HG03135 (cell line): Measurements from ENCODE around the gene DLX4.

Source experiments
- ATAC-seq: cut with Tn5 transposase; IDR thresholded peaks from one replicate; pipeline ENCODE4 v1.9.1; 2021; ENCODE audit warnings: mild to moderate bottlenecking, moderate library complexity; ENCODE audit not compliant: unreplicated experiment

The DLX4 gene

DNA sequence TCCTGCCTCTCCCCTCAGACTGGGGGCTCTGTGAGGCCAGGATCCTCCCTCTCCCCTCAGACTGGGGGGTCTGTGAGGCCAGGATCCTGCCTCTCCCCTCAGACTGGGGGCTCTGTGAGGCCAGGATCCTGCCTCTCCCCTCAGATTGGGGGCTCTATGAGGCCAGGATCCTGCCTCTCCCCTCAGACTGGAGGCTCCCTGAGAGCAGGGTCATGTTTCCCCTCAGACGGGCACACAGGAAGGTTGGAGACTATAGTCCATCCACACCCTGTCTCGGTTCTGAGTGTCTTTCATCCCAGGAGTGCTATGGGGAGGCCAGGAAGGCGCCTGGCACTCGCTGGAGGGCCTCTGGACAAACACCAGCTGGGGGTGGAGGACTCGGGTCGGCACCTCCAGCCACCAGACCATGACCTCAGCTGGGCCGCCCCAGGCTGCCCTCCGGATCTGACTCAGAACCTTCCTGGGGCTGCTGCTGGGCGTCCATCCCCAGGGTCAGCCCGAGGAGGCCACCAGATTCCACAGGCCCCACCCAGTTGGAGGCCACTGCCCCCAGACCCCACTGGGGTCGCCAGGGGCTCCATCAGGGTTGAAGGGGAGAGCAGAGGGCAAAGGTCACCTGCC, 21.9 kb upstream of the DLX4 start:
- ATAC-seq, result no peak

DNA sequence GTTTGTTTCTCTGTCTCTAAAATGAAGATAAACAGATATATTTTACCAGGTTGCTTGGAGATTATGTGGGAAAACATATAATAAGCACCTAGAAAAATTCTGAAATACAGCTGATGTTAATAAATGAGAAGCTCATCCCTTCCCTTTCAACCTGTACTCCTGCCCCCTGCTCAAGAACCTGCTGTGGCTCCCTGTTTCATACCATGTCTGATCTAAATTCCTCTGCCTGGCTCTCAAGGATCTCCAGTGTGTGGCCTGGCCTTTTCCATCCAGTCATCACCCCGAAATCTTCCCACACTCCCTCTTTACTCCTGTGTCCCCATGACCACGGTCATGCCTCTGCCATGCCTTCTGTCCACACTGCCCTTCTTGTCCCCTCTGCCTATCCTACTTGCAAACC, 19.4 kb upstream of the DLX4 start:
- no peak for ATAC-seq

DNA sequence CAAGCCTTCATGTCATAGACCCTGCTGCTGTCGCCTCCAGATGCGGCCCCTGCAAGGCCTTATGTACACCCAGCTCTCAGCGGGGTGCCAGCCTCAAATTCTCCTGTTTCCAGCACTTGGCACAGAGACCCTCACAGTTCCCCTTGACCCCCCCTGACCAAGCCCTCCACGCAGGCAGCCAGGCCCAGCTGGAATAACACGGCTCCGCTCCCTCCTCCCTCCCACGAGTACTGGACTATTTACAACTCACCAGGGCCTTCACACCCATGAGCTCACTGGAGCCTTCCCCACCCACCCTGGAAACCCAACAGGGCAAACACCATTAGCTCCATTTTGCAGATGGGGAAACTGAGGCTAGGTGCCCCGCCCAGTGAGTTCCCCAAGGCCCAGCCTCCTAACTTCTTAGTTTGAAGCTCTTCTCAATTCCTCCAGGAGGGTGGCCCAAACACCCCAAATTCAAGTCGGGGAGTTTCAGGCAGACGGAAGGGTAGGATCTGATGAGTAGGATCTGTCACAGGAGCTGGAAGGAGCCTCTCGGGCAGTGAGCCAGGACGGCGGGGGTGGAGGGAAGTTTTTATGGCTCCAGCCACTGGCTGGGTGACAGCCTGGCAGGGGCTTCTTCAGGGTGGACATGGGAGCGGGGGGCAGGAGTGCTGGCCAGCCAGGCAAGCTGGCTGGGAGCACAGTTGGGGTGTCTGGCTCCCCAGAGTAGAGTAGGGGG, 17.5 kb upstream of the DLX4 start:
- no peak for ATAC-seq

DNA sequence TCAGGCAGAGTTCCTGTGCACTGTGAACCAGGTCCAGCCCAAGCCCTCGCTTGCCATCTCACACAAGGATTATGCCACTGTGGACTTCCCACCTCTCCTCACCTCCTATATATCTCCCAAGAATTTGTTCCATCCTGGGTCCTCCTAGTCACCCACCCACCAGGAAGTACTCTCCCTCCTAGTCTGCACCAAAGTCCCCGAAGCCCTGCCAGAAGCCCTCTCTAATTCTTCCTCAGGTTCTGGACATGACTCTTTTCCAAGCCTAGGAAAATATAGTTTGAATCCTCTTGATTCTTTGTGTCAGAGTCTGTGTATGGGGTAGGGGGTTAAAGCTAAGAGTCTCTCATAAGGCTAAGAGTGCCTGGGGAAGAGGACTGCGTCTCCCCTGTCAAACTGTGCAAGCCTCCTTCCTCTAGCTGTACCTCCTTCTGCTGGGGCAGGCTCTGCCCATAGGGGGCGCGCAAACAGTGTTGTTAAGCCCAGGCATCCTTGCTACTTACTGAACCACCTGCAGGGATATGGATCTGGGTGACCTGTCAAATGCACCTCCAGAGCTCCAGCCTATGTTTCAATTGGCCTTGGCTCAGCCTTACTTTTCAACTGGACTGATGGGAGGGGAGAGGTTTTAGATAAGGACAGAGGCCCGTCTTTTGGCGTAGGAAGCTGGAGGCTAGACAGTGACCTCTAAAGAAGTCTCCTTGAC, 16.6 kb upstream of the DLX4 start:
- no peak for ATAC-seq

DNA sequence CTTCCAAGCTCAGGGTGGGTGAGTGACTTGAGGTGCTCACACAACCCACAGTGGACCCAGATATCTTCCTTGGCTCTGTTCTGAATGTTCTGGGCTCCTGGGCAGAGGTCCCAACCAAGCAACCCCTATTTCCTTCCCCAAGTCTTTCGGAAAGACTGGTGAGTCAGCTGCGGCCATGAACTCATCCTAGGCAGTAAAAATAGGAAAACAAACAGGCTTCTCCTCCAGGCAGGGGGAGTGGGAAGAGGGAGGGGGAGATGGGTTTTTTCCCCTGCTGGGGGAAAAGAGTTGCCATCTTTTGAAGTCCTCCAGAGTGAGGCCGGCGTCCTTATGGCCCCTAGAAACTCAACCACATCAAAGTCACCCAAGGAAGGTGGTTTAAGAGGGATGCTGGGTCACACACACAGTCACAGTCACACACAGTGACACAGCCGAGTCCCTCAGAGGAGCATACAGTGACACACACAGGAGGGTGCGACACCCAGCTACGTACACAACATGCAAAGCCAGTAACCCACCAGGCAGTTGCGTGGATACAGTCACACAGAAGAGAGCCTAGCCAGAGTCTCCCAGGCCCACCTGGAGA, 16.0 kb upstream of the DLX4 start:
- no peak for ATAC-seq

DNA sequence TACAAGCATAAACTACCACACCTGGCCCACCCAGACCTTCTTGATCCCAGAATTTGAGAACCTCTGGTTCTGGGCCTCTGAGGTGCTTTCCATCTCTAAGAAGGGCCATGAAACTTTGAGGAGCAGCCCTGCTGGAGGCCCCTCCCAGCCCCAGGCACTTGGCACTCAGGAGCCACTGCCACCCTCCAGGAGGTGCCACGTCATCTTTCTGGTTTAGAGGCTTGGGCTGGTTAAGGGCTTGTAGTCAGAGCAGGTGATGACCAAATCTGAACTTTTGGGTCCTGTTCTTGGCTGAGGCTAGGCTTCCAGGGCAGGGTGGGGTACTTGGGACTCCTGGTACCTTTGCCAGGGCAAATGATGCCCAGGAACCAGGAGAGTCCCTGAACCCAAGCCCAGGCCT, 13.8 kb upstream of the DLX4 start:
- ATAC-seq, result no peak

DNA sequence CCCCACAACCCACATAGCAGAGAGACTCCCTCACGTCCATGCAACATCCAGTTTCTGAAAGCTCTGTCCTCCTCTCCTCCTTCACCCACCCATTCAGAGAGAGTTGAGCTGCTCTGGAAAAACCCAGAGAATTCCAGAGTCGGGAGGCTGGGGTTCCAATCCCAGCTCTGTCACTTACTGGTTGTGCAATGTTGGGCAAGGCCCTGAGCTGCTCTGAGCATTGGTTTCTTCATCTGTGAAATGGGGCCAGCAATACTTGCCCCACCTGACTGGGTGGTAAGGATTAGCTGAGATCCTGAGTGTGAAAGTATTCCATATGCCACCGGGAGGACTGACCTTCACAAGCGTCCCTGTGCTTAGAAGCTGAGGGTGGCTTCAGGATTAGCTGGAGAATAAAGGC, 12.2 kb upstream of the DLX4 start:
- ATAC-seq, result no peak

DNA sequence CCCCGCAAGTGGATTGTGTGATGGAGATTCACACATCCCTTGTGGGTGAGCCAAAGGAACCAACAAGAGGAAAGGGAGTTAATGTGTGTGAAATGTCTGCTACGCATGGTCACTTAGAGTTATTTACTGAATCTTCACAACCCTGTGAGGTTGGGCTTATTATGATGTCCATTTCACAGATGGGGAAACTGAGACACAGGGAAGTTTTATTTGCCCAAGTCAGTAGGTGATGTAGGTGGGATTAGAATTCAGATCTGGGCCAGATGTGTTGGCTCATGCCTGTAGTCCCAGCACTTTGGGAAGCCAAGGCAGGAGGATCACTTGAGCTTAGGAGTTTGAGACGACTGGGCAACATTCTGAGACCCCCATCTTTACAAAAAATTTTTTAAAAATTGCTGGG, 11.6 kb upstream of the DLX4 start:
- no peak for ATAC-seq

DNA sequence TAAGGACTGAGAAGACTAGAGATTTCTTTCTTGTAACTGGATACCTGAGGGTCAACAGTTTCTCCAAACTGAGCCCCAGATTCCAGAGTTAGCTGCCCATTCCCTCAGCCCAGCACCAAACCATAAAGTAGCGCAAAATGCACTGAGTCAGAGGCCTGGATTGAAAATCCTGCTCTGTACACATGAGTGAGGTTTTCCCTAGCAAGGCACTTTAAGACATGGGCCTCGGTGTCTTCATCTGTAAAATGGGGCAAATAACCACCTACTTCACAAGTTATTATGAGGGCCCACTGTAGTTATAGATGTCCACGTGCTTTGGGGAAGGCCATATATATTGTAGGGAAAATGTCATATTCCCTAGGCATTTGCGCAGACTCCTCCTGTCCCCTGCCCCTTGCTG, 10.3 kb upstream of the DLX4 start:
- ATAC-seq, result no peak

DNA sequence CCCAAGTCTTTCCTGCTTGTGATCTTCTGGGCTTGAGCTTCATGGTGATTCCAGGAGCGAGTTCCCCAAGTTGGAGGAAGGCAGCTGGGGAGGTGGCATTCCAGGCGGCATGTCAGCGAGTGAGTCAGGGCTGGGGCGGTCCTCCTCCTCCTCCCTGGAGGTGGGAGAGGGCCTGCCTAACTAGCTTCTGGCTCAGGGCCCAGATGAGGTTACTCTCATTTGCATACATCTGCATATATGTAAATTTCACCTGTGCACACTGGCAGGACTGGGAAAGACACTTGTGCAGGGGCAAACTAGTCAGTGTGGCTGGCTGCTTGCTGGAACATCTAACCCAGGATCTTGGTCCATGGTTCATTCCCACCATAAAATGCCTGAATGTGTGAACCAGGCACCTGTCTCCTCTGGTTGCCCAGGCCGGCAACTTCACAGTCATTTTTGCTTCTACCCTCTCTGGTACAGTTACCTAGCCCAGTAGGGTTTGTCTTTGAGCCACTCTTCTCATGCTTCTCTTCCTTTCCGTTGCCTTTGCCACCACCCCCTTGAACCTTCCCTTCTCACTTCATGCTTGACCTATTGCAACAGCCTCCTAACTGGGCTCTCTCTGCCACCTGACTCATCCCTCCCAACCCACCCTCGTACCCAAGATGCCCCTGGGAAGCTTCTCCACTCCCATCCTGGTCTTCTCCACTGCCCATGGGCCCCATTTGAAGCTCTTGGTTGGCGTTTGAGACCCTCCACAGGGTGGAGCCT, 9.6 kb upstream of the DLX4 start:
- no peak for ATAC-seq

DNA sequence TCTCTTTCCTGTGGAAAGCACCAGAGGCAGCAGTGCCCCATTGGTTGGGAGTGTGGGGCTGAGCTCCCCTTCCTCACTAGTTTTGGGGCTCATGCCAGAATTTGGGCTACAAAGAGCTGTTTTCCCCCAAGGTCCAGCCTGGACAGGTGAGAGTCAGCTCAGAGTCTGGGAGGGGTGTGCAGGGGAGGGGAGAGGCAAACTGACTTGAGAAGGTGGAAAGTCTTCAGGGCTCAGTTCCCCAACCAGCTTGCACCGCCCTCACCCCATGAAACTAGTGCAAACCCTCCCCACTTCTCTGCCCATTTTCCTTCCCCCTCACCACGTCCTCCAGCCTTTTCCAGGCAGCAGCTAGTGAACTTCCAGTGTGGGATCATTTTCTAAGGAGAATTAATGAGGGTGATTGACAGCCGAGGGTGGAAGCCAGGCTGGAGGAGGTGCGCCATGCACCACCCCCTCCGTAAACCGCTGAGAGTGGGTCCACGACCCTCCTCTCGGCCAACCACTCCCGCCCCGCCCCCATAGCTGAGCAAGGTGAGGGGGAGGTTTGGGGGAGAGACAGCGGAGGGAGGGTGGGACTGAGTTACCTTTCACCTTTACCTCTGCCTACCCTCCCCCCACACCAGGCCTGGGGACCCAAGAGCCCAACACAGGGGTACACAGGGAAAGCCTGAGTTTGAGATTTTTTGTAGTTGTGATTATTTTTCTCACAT, 6.2 kb upstream of the DLX4 start:
- no peak for ATAC-seq

DNA sequence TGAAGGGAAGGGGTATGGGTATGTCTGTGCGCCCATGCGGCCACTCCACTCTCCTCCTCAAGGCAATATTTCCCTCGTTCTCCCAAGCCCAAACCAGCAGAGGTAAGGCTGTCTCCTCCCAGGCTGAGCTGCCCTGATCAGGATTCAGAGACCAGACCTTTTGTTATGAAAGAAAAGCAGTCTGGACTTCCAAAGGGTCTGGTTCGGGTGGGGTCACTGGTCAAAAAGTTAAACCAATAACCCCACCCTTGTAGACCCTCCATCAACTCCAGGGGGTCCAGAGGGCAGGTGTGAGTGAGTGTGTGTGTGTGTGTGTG, 5.7 kb upstream of the DLX4 start:
- no peak for ATAC-seq

DNA sequence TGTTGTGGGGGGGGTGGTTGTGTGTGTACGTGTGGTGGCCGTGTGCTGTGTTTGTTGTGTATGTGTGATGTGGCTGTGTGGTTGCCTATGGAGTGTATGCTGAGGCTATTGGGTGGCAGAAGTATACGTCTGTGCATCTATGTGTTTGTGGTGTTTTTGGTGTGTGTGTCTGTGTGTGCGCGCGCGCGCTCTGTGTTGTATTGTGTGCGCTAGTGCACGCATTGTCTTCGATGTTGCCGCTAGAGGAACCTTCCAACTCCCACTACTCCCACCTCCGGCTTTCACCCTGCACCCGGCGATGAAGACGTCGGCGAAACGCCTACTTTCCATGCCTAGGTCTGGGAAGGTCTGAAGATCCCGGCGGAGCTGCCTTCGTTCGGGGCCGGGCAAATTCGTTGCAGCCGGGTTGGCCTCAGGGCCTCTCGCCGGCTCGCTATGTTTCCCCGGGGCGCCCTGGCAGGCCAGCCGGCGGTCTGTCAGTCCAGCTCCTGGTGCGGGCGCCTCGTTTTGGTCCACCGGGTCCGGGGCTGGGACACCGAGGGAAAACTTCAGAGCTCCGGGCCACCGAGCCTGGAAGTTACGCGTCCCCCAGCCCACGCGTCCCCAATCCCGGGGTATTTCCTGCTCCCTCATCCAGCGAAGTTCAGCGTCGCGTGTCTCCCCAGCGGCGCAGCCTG, 5.2 kb upstream of the DLX4 start:
- ATAC-seq, result no peak

DNA sequence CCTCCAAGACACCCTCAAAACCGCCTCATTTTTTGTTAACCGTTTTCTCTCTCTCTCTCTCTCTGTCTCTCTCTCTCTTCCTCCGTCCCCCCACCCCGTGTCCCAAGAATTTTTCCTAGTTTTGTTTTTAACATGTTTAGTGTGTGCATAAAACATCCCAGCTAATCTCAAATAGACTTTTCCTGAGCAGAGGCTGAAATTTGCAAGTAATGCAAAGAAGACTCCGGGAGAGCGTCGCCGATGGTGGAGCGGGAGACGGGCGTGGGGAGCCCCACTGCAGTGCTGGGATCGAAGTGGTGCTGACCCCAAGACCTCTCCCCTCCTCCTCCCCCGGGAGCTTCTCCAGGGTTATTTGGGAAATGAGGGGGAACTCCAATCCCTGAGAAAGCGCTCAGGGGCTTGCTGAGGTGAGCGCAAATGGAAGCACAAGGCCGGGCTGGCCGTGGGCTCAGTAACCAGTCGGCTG, 4.7 kb upstream of the DLX4 start:
- no peak for ATAC-seq

DNA sequence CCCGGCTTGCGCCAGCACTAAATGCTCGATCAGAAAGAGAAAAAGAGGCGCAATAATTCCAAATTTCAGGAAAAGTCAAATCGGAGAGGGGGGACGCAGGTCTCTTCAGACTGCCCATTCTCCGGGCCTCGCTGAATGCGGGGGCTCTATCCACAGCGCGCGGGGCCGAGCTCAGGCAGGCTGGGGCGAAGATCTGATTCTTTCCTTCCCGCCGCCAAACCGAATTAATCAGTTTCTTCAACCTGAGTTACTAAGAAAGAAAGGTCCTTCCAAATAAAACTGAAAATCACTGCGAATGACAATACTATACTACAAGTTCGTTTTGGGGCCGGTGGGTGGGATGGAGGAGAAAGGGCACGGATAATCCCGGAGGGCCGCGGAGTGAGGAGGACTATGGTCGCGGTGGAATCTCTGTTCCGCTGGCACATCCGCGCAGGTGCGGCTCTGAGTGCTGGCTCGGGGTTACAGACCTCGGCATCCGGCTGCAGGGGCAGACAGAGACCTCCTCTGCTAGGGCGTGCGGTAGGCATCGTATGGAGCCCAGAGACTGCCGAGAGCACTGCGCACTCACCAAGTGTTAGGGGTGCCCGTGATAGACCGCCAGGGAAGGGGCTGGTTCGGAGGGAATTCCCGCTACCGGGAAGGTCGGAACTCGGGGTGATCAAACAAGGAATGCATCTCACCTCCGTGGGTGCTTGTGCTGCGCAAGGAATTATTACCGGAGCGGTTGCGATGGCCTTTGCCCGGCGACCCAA, 4.0 kb upstream of the DLX4 start:
- no peak for ATAC-seq

DNA sequence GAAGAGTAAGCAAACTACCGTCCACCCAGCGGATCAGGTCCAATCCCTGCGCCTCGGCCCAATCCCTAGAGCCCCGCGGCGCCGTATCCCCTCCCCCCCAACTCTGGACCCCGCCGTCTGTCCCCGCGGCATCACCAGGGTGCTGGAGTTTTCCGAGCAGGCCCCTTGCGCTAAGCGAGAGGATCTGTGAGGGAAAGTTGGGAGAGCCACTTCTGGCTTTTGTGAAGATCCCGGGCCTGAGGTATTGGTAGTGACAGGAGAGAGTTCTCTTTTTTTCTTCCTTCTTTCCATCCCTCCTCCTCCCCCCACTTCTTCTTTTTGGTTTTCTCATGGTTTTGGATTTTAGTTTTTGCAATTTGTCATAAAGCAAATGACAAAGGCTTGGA, 3.5 kb upstream of the DLX4 start:
- no peak for ATAC-seq

DNA sequence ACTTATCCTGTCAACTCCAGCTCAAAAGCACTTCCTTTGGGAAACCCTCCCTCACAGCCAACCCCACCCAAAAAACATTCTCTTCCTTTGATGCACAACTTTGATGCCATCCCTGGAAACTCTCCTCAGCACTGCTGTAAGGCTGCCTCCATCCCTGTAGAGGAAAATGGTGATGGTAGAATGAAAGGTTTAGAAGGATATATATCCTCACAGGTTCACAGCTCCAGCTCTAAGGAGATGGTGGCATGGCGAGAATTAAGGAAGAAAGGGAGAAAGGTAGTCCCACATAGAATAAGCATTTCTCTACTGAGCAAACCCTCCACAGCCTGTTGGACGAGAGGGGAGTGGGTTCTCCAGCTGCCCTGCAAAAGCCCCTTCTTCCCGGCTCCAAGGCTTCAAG, 2.2 kb upstream of the DLX4 start:
- no peak for ATAC-seq

DNA sequence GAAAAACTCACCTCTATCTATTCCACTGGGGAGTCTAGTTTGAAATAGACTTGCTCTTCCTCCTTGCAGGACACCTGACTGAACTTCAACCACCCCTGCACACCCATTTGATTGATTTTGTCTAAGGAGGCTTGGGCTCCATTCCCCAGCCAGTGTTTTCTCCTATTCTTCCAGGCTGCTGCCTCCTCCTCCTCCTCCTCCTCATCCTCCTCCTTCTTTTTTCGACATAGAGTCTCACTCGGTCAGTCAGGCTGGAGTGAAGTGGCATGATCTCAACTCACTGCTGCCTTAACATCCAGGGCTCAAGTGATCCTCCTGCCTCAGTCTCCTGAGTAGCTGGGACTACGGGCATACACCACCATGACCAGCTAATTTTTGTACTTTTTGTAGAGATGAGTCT, 1.8 kb upstream of the DLX4 start:
- ATAC-seq, result no peak

DNA sequence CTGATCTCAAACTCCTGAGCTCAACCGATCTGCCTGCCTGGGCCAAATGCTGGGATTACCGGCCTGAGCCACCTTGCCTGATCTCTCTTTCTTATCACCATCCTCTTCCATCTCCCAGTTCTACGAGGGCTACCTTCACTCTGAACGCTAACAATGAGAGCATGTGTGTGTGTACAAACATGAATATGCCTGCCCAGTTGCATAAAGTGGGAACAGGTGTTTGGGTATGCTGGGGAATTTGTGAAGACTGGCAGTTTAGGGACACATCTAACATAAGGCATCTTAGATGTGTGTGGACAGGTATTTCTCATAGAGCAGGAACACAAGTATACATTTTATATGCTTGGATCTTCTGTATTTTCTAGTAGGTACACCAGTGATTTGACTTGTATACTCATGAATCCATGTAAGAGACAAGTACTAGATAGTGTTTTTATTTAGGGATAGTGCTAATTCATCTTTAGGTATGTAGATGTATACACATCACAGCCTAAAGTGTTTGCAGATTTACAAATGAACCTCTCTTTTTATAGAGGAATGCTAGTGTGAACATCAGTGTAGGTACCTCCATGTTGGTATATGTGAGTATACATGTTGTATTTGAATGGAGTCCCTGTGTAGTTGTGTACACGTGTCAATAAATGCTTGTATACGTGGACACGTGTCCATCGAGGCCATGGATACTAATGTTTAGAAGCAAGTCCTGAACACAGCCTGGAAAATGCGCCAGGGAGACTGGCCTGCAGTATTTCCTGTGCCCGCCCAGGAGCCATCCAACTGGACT, 1.2 kb upstream of the DLX4 start:
- ATAC-seq, result no peak
